Occipital lobe (tissue), 2 donors: ENCODE measurements around the gene THEMIS2. TPM values are rescaled to one million over a fixed set of nuclear protein-coding genes. Genes with fewer than 3 reads are reported as not detected.

Experiments
- small RNA-seq: library from RNA; depleted of rRNA; stranded (forward); fragments of <200 nt; gene quantifications from one replicate; pipeline ENCODE3, GENCODE V24; 2014
- total RNA-seq: library from RNA; depleted of rRNA; stranded (reverse); fragments of >200 nt; gene quantifications from one replicate; pipeline ENCODE4 v1.2.3, GENCODE V29; 2014

THEMIS2 gene
- total RNA-seq, 1 donor from 2014 or later, result 3.4 TPM

Small RNA genes within 50 kb of the gene (small RNA-seq; reads per million reads assigned to genes)
- gene RNU6-1245P (not detected), gene SCARNA1 (49.2 reads per million, percentile 95 among the genes with 10 or more reads in this experiment)

Other genes with a start within 250 kb of the THEMIS2 start
- gene FGR, start 237.4 kb upstream of the THEMIS2 start, total RNA-seq, result 0.78 TPM
- 34.5 TPM for gene IFI6, start 200.4 kb upstream of the THEMIS2 start, total RNA-seq
- 18.2 TPM for gene FAM76A, start 146.6 kb upstream of the THEMIS2 start, total RNA-seq
- 165 TPM for gene STX12, start 99.3 kb upstream of the THEMIS2 start, total RNA-seq
- gene PPP1R8, start 41.8 kb upstream of the THEMIS2 start, total RNA-seq, result 51.9 TPM
- 64.1 TPM for gene RPA2, start 42.0 kb downstream of the THEMIS2 start, total RNA-seq
- gene SMPDL3B, start 62.5 kb downstream of the THEMIS2 start, total RNA-seq, result not detected
- 3.4 TPM for gene XKR8, start 87.4 kb downstream of the THEMIS2 start, total RNA-seq
- 9.2 TPM for gene EYA3, start 216.1 kb downstream of the THEMIS2 start, total RNA-seq